Fibroblast of lung (primary cell): ENCODE data around the gene DOCK4. TPM values are rescaled to one million over a fixed set of nuclear protein-coding genes. Genes with fewer than 3 reads are reported as not detected.
A peak's percentile ranks its signal among the peaks of the same experiment; 100 is the strongest.

Experiments
- DNase-seq, 2 donors: peaks; one replicate each; pipeline versions ENCODE4 v3.0.0 to v3.0.0-alpha.2; 2010; ENCODE audit warnings: low read depth in 2 of 2
- H2AFZ ChIP-seq: 2 replicates; pipeline ENCODE4 v1.5.1; 2012; ENCODE audit warnings: low read length, control low read depth, inconsistent platforms
- H3K27ac ChIP-seq: 2 replicates; pipeline ENCODE4 v1.5.1; 2011; ENCODE audit warnings: low read length, control low read depth; ENCODE audit not compliant: insufficient read depth
- H3K27me3 ChIP-seq: 2 replicates; pipeline ENCODE4 v1.5.1; 2011; ENCODE audit warnings: mild to moderate bottlenecking, low read length; ENCODE audit not compliant: control insufficient read depth, insufficient read depth
- H3K36me3 ChIP-seq: 2 replicates; pipeline ENCODE4 v1.5.1; 2011; ENCODE audit warnings: low read length; ENCODE audit not compliant: control insufficient read depth, insufficient read depth
- H3K4me1 ChIP-seq: 2 replicates; pipeline ENCODE4 v1.5.1; 2011; ENCODE audit warnings: low read length; ENCODE audit not compliant: control insufficient read depth, insufficient read depth; ENCODE audit errors: extremely low read depth
- H3K4me2 ChIP-seq: 2 replicates; pipeline ENCODE4 v1.5.1; 2011; ENCODE audit warnings: low read length, control low read depth; ENCODE audit not compliant: insufficient read depth; ENCODE audit errors: extremely low read depth
- H3K4me3 ChIP-seq, 4 experiments: fragments of 200-600 bp in 1 of 4; sonication (generic) in 1 of 4; replicated peaks in 1 of 4; 2 replicates each; pipeline ENCODE4 v1.5.1; 2011 to 2016; ENCODE audit warnings: low read length in 4 of 4, low read depth in 3 of 4, mild to moderate bottlenecking in 3 of 4, control low read depth in 2 of 4, inconsistent platforms in 1 of 4, mixed read lengths in 1 of 4; ENCODE audit not compliant: insufficient read depth in 1 of 4; ENCODE audit errors: control extremely low read depth in 1 of 4
- H3K79me2 ChIP-seq: 2 replicates; pipeline ENCODE4 v1.5.1; 2012; ENCODE audit warnings: mild to moderate bottlenecking, low read length, inconsistent platforms; ENCODE audit not compliant: control insufficient read depth, insufficient read depth
- H3K9ac ChIP-seq: 2 replicates; pipeline ENCODE4 v1.5.1; 2011; ENCODE audit warnings: mild to moderate bottlenecking, low read length, control low read depth; ENCODE audit not compliant: insufficient read depth
- H3K9me3 ChIP-seq: 2 replicates; pipeline ENCODE4 v1.5.1; 2012; ENCODE audit warnings: low read depth, low read length; ENCODE audit not compliant: control insufficient read depth, insufficient read depth
- H4K20me1 ChIP-seq: 2 replicates; pipeline ENCODE4 v1.5.1; 2011; ENCODE audit warnings: low read length; ENCODE audit not compliant: control insufficient read depth, insufficient read depth; ENCODE audit errors: extremely low read depth
- EZH2 ChIP-seq: IDR thresholded peaks from 2 replicates; pipeline ENCODE4 v1.5.1; 2012; ENCODE audit warnings: low read length, control low read depth, mild to moderate bottlenecking; ENCODE audit errors: missing control alignments
- polyA plus RNA-seq, 2 donors: library from polyadenylated mRNA; depleted of rRNA in 1 of 2; stranded (reverse) in 1 of 2; unstranded in 1 of 2; fragments of >200 nt; gene quantifications; 2 replicates each; pipeline ENCODE4 v1.2.1, GENCODE V29; 2011 to 2012; ENCODE audit warnings: missing spikeins in 1 of 2
- total RNA-seq: library from RNA; depleted of rRNA; stranded (reverse); fragments of >200 nt; gene quantifications from 2 replicates; pipeline ENCODE4 v1.2.1, GENCODE V29; 2014
- TF ChIP-seq, protein P1 (sequence below), 2 donors: IDR thresholded peaks in 1 of 2; conservative IDR thresholded peaks in 1 of 2; 1 replicate in 1 of 2; 2 replicates in 1 of 2; pipeline ENCODE4 v1.5.1; 2011 to 2012; ENCODE audit warnings: low read length in 2 of 2, control low read depth in 1 of 2, inconsistent platforms in 1 of 2, low read depth in 1 of 2, mild to moderate bottlenecking in 1 of 2

Gene DOCK4
- total and polyA plus RNA-seq, 2 donors (not counting 1 experiment from before 2014, with no cell fraction given): 20.8 to 39.3 TPM

DNA sequence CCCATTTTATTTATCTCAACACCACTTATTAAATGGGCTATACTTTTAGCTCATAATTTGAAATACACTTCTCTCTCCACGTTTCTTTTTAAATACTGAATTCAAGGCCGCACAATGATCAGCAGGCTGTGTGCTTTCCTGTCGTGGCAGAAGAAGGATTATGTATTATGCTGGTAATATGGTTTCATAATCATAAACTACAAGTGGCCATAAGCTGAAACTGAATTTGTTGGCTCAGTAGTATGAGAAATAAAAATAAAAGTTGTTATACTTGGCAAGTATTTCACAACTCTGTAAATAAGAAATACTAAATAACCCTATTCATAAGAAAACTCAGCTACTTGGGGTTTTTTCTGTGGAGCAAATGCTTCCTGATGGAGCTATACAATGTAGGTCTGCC lies 313.6 kb downstream of the DOCK4 start:
- TF ChIP-seq, protein P1, sequence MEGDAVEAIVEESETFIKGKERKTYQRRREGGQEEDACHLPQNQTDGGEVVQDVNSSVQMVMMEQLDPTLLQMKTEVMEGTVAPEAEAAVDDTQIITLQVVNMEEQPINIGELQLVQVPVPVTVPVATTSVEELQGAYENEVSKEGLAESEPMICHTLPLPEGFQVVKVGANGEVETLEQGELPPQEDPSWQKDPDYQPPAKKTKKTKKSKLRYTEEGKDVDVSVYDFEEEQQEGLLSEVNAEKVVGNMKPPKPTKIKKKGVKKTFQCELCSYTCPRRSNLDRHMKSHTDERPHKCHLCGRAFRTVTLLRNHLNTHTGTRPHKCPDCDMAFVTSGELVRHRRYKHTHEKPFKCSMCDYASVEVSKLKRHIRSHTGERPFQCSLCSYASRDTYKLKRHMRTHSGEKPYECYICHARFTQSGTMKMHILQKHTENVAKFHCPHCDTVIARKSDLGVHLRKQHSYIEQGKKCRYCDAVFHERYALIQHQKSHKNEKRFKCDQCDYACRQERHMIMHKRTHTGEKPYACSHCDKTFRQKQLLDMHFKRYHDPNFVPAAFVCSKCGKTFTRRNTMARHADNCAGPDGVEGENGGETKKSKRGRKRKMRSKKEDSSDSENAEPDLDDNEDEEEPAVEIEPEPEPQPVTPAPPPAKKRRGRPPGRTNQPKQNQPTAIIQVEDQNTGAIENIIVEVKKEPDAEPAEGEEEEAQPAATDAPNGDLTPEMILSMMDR (conservative IDR thresholded peaks at IDR 0.05 in 1 of 2, IDR thresholded peaks at IDR 0.05 in 1 of 2; ENCODE audit: low read depth in 1 of 2, low read length in 2 of 2): no peak
- no peak for TF ChIP-seq EZH2
- Histone ChIP-seq H3K4me3 (no peak overlapping the region), H3K27me3 (no peaks in the 10 kb centered on the region), H2AFZ (no peak overlapping the region), H4K20me1 (no peaks in the 10 kb centered on the region), H3K36me3 (no peaks in the 10 kb centered on the region), H3K27ac (no peak overlapping the region), H3K4me2 (no peak overlapping the region), H3K9me3 (no peaks in the 10 kb centered on the region), H3K9ac (no peak overlapping the region), H3K4me1 (no peaks in the 10 kb centered on the region), H3K79me2 (no peaks in the 10 kb centered on the region)
- peak in 1 of 2 donors; percentile 43 for DNase-seq

DNA sequence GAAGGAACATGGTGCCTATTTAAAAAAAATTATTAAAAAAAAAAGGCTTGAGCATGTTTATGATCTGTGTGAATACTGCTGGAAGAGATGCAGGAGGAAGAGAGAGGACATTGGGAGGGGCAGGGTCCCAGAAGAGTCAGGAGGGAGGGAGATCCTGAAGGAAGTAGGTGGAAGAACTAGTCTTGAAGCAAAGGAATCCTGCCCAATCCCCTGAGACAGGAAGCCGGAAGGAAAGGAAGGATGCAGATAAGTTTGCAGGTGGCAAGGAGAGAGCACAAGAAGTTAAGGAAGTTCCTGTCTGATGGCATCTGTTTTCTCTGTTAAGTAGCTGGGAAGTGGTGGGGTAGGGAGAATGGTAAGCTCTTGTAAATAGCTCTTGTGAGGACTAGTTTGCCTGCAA lies 318.5 kb downstream of the DOCK4 start:
- TF ChIP-seq, protein P1 (conservative IDR thresholded peaks at IDR 0.05 in 1 of 2, IDR thresholded peaks at IDR 0.05 in 1 of 2; ENCODE audit: low read depth in 1 of 2, low read length in 2 of 2): no peak
- Histone ChIP-seq H3K4me2 (no peak overlapping the region), H3K9me3 (no peaks in the 10 kb centered on the region), H3K9ac (no peak overlapping the region), H2AFZ (no peak overlapping the region), H4K20me1 (no peaks in the 10 kb centered on the region), H3K27ac (no peak overlapping the region), H3K27me3 (no peaks in the 10 kb centered on the region), H3K4me3 (no peak overlapping the region), H3K4me1 (no peaks in the 10 kb centered on the region), H3K79me2 (no peaks in the 10 kb centered on the region), H3K36me3 (no peaks in the 10 kb centered on the region)
- DNase-seq: no peak

DNA sequence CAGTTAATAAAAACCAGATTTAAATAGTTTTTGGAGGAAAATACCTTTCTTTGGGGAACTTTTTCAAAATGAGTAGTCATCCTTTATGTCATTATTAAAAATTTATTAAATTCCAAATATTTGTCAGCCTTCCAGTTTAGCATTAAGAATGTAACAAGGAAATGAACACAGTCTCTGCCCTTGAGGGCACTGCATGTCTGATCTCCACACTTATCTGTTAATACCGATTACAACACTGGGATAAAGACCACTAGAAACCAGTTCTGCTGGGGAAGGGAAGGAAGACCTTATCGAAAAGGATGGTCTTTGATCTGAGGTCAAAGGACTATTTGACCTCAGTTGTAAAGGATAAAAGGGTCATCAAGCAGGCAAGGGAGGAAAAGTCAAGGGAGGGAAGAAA lies 320.0 kb downstream of the DOCK4 start:
- Histone ChIP-seq H3K9me3 (no peaks in the 10 kb centered on the region), H3K27ac (no peak overlapping the region), H3K36me3 (no peaks in the 10 kb centered on the region), H2AFZ (no peak overlapping the region), H3K79me2 (no peaks in the 10 kb centered on the region), H3K27me3 (no peaks in the 10 kb centered on the region), H3K9ac (no peak overlapping the region), H4K20me1 (no peaks in the 10 kb centered on the region), H3K4me3 (no peak overlapping the region), H3K4me2 (no peak overlapping the region), H3K4me1 (no peaks in the 10 kb centered on the region)
- no peak for DNase-seq
- TF ChIP-seq, protein P1 (conservative IDR thresholded peaks at IDR 0.05 in 1 of 2, IDR thresholded peaks at IDR 0.05 in 1 of 2; ENCODE audit: low read depth in 1 of 2, low read length in 2 of 2): no peak
- TF ChIP-seq EZH2: no peak
